Fibroblast of skin of abdomen (primary cell): Measurements from ENCODE around the gene RILPL2.
"Not testable (repeated sequence)": the region's sequence is repeated elsewhere in the genome, so short reads cannot be mapped to it uniquely, and the experiment has no call there.

ENCODE experiments used
- DNase-seq: peaks from one replicate; pipeline ENCODE4 v3.0.0-alpha.2; 2013

The RILPL2 gene

GRCh38 chr12:123401753-123402683, 34.5 kb downstream of the RILPL2 start:
- no peak for DNase-seq

GRCh38 chr12:123399255-123399617, 37.2 kb downstream of the RILPL2 start:
- DNase-seq: no peak

- no peak for DNase-seq
These were observed 37.8 kb downstream of the RILPL2 start for GRCh38 chr12:123398550-123399254.

- no peak for DNase-seq
These were observed 38.3 kb downstream of the RILPL2 start for GRCh38 chr12:123398177-123398549.

GRCh38 chr12:123397400-123397799, 39.1 kb downstream of the RILPL2 start:
- no peak for DNase-seq

- DNase-seq: no peak
These were observed 39.5 kb downstream of the RILPL2 start for GRCh38 chr12:123396954-123397353.

- DNase-seq: no peak
These were observed 39.9 kb downstream of the RILPL2 start for GRCh38 chr12:123396543-123396942.

GRCh38 chr12:123395236-123395635, 41.2 kb downstream of the RILPL2 start:
- DNase-seq: no peak

GRCh38 chr12:123393747-123394146, 42.7 kb downstream of the RILPL2 start:
- peak; percentile 29 for DNase-seq

GRCh38 chr12:123391546-123392343, 44.7 kb downstream of the RILPL2 start:
- DNase-seq: no peak

- DNase-seq: peak; percentile 26
These were observed 45.7 kb downstream of the RILPL2 start for GRCh38 chr12:123390498-123391426.

- DNase-seq: no peak
These were observed 46.7 kb downstream of the RILPL2 start for GRCh38 chr12:123389560-123390351.

- DNase-seq: no peak
These were observed 47.4 kb downstream of the RILPL2 start for GRCh38 chr12:123388951-123389559.

- DNase-seq: peak; percentile 72
These were observed 48.1 kb downstream of the RILPL2 start for GRCh38 chr12:123388177-123388950.

- no peak for DNase-seq
These were observed 48.8 kb downstream of the RILPL2 start for GRCh38 chr12:123387508-123388176.

GRCh38 chr12:123385536-123385935, 50.9 kb downstream of the RILPL2 start:
- DNase-seq: not testable (repeated sequence)

- DNase-seq: peak; percentile 80
These were observed 51.5 kb downstream of the RILPL2 start for GRCh38 chr12:123384994-123385376.

GRCh38 chr12:123384318-123384993, 52.0 kb downstream of the RILPL2 start:
- no peak for DNase-seq

GRCh38 chr12:123382684-123383083, 53.8 kb downstream of the RILPL2 start:
- DNase-seq: no peak
